B cell (primary cell): Measurements from ENCODE around the gene ANAPC4. TPM values are rescaled to one million over a fixed set of nuclear protein-coding genes. Genes with fewer than 3 reads are reported as not detected.

ENCODE experiments used
- ATAC-seq: fragments of 200-7000 bp; cut with Tn5 transposase; one replicate; pipeline ENCODE4 v1.10.0; 2021; ENCODE audit warnings: low read depth, mild to moderate bottlenecking, moderate number of reproducible peaks, moderate library complexity
- CTCF ChIA-PET: fragments of 350-600 bp; sonication (Branson Sonifier 250); formaldehyde crosslinking; loops from one replicate; lab custom pipeline; 2021; ENCODE audit warnings: antibody characterized with exemption, inconsistent platforms; lab: Charles Lee
- POLR2A ChIA-PET: fragments of 350-600 bp; sonication (Branson Sonifier 250); formaldehyde crosslinking; loops from one replicate; lab custom pipeline; 2021; ENCODE audit warnings: antibody characterized with exemption; lab: Charles Lee
- DNase-seq: peaks from one replicate; pipeline ENCODE4 v3.0.0; 2013
- H2AFZ ChIP-seq: 2 replicates; pipeline ENCODE4 v1.6.1; 2012; ENCODE audit warnings: mild to moderate bottlenecking, low read depth, low read length; ENCODE audit not compliant: insufficient read depth, poor library complexity, severe bottlenecking
- H3K27ac ChIP-seq, 2 donors: 1 replicate in 1 of 2; 2 replicates in 1 of 2; pipeline ENCODE4 v1.5.1; 2012 to 2013; ENCODE audit warnings: low read length in 2 of 2, mild to moderate bottlenecking in 2 of 2, moderate library complexity in 1 of 2
- H3K27me3 ChIP-seq, 4 experiments: fragments of 200-600 bp in 1 of 4; sonication (generic) in 1 of 4; replicated peaks in 1 of 4; 1 replicate in 2 of 4; 2 replicates in 2 of 4; pipeline versions ENCODE4 v1.6.1 to v1.7.0; 2013 to 2016; ENCODE audit warnings: low read length in 3 of 4, mild to moderate bottlenecking in 2 of 4, mixed read lengths in 1 of 4, moderate library complexity in 1 of 4; ENCODE audit not compliant: insufficient read depth in 4 of 4, control insufficient read depth in 3 of 4; ENCODE audit errors: control extremely low read depth in 1 of 4
- H3K36me3 ChIP-seq, 2 experiments: replicated peaks in 1 of 2; 1 replicate in 1 of 2; 2 replicates in 1 of 2; pipeline versions ENCODE4 v1.6.1 to v1.7.1; 2013; ENCODE audit warnings: low read length in 1 of 2; ENCODE audit not compliant: insufficient read depth in 2 of 2, control insufficient read depth in 1 of 2; ENCODE audit errors: control extremely low read depth in 1 of 2, extremely low read depth in 1 of 2
- H3K4me1 ChIP-seq, 2 donors: fragments of 200-600 bp in 1 of 2; sonication (generic) in 1 of 2; 1 replicate in 1 of 2; 2 replicates in 1 of 2; pipeline versions ENCODE4 v1.5.1 to v1.6.1; 2013 to 2017; ENCODE audit warnings: low read length in 2 of 2; ENCODE audit not compliant: control insufficient read depth in 2 of 2, insufficient read depth in 2 of 2
- H3K4me2 ChIP-seq: replicated peaks from 2 replicates; pipeline ENCODE3; 2012; ENCODE audit warnings: mild to moderate bottlenecking, low read depth, low read length; ENCODE audit not compliant: poor library complexity, severe bottlenecking
- H3K4me3 ChIP-seq, 5 experiments: fragments of 200-600 bp in 1 of 5; sonication (generic) in 1 of 5; 1 replicate in 3 of 5; 2 replicates in 2 of 5; pipeline versions ENCODE4 v1.5.1 to v1.7.0; 2011 to 2016; ENCODE audit warnings: low read length in 4 of 5, mild to moderate bottlenecking in 4 of 5, low read depth in 2 of 5, control low read depth in 1 of 5, moderate library complexity in 1 of 5; ENCODE audit not compliant: insufficient read depth in 1 of 5; ENCODE audit errors: control extremely low read depth in 1 of 5, extremely low read depth in 1 of 5
- H3K79me2 ChIP-seq: fragments of 200-600 bp; sonication (generic); one replicate; pipeline ENCODE4 v1.6.0; 2016; ENCODE audit warnings: low read length; ENCODE audit not compliant: control insufficient read depth, insufficient read depth
- H3K9ac ChIP-seq: fragments of 200-600 bp; sonication (generic); 2 replicates; pipeline ENCODE4 v1.6.1; 2017; ENCODE audit warnings: mild to moderate bottlenecking, low read length, moderate library complexity
- H3K9me3 ChIP-seq, 3 donors: one replicate each; pipeline versions ENCODE4 v1.6.1 to v1.7.1; 2013; ENCODE audit warnings: low read length in 2 of 3; ENCODE audit not compliant: control insufficient read depth in 2 of 3, insufficient read depth in 1 of 3; ENCODE audit errors: control extremely low read depth in 1 of 3
- H4K20me1 ChIP-seq: 2 replicates; pipeline ENCODE4 v1.6.0; 2012; ENCODE audit warnings: mild to moderate bottlenecking, low read length; ENCODE audit not compliant: insufficient read depth, control insufficient read depth, poor library complexity, severe bottlenecking
- H3K27ac Mint-ChIP-seq: one replicate; pipeline ENCODE4 v1.8.0; 2021; ENCODE audit warnings: mixed read lengths
- H3K27me3 Mint-ChIP-seq: one replicate; pipeline ENCODE4 v1.8.0; 2021; ENCODE audit warnings: mixed read lengths
- H3K4me1 Mint-ChIP-seq: one replicate; pipeline ENCODE4 v1.8.0; 2021; ENCODE audit warnings: mixed read lengths
- H3K4me3 Mint-ChIP-seq: one replicate; pipeline ENCODE4 v1.8.0; 2021; ENCODE audit warnings: mixed read lengths
- H3K9me3 Mint-ChIP-seq: one replicate; pipeline ENCODE4 v1.8.0; 2022; ENCODE audit warnings: mixed read lengths; ENCODE audit not compliant: insufficient read depth
- CTCF ChIP-seq: fragments of 200-600 bp; IDR thresholded peaks from one replicate; pipeline ENCODE4 v1.8.0; 2022; ENCODE audit warnings: antibody characterized with exemption, mild to moderate bottlenecking
- EZH2 ChIP-seq: IDR thresholded peaks from 2 replicates; pipeline ENCODE4 v1.6.1; 2012; ENCODE audit warnings: borderline replicate concordance, low read depth, mild to moderate bottlenecking, moderate library complexity, low read length; ENCODE audit not compliant: insufficient read depth, poor library complexity, severe bottlenecking
- WGBS: methylation state at CpG from one replicate; pipeline ENCODE4 v1.1.5; 2013; ENCODE audit warnings: missing lambda C conversion rate; ENCODE audit not compliant: insufficient coverage; 5-methylcytosine and 5-hydroxymethylcytosine counted together
- intact Hi-C: fragments of 100-400 bp; cut with micrococcal nuclease; formaldehyde crosslinking; loops from one replicate; pipeline ENCODE4 v1.10.0; 2022
- polyA plus RNA-seq: library from polyadenylated mRNA; depleted of rRNA; stranded (reverse); fragments of >200 nt; gene quantifications from 2 replicates; pipeline ENCODE4 v1.2.3, GENCODE V29; 2012
- total RNA-seq, 2 donors: library from RNA; stranded (reverse); fragments of 120-200 nt in 1 of 2; gene quantifications; 1 replicate in 1 of 2; 2 replicates in 1 of 2; pipeline versions ENCODE4 v1.2.3 to v1.2.4, GENCODE V29; 2013 to 2022

Gene ANAPC4
- total and polyA plus RNA-seq, 2 donors (not counting 1 experiment from before 2014, with no cell fraction given), result 18.4 to 52.6 TPM

- Histone ChIP-seq H3K36me3 (no peaks in the 10 kb centered on the region), H3K79me2 (no peaks in the 10 kb centered on the region), H3K4me1 (no peaks in the 10 kb centered on the region), H3K4me2 (no peak overlapping the region), H3K9ac (no peak overlapping the region), H4K20me1 (no peaks in the 10 kb centered on the region), H3K9me3 (peaks cover 0 to 3% (median 0%) of the 10 kb centered on the region in 3 donors), H3K27ac (no peak overlapping the region), H3K4me3 (no peak overlapping the region), H2AFZ (no peak overlapping the region), H3K27me3 (peaks cover 0 to 3% (median 1%) of the 10 kb centered on the region in 4 experiments)
- Mint-ChIP-seq H3K27ac (no peak overlapping the region), H3K4me1 (no peaks in the 10 kb centered on the region), H3K9me3 (no peaks in the 10 kb centered on the region), H3K4me3 (no peak overlapping the region), H3K27me3 (no peaks in the 10 kb centered on the region)
- DNase-seq (no peak), ATAC-seq (no peak)
- TF ChIP-seq EZH2 (no peak), CTCF (no peak)
- intact Hi-C loops, result no loop called here
- CTCF ChIA-PET, result no interaction called here
- POLR2A ChIA-PET, result no interaction called here
These were observed 60.9 kb downstream of the ANAPC4 start for GRCh38 chr4:25437926-25438325.

GRCh38 chr4:25439918-25440477 lies 62.9 kb downstream of the ANAPC4 start:
- intact Hi-C loops, result loop anchor here (2.0 kb wide), 2 partner anchors 329 to 971 kb away; no protein-coding TSS in a partner anchor

More at GRCh38 chr4:25439918-25440477, 62.9 kb downstream of the ANAPC4 start:
- H3K36me3 ChIP-seq, result no peaks in the 10 kb centered on the region
- H3K4me1 ChIP-seq, result no peaks in the 10 kb centered on the region
- TF ChIP-seq EZH2 (no peak), CTCF (peak; percentile 87)
- H3K27ac ChIP-seq, result no peak overlapping the region
- H3K79me2 ChIP-seq, result no peaks in the 10 kb centered on the region
- peaks cover 0 to 3% (median 1%) of the 10 kb centered on the region in 4 experiments for H3K27me3 ChIP-seq
- CTCF ChIA-PET, result interaction anchor here (0.6 to 1.4 kb wide), 4 partner anchors 24 to 971 kb away, joined by 4 read pairs; no protein-coding TSS in a partner anchor
- Mint-ChIP-seq H3K9me3 (no peaks in the 10 kb centered on the region), H3K27ac (no peak overlapping the region), H3K4me3 (no peak overlapping the region), H3K4me1 (no peaks in the 10 kb centered on the region), H3K27me3 (no peaks in the 10 kb centered on the region)
- peak; percentile 47 for ATAC-seq
- H3K4me3 ChIP-seq, result no peak overlapping the region
- peak; percentile 62 for DNase-seq
- H3K9me3 ChIP-seq, result peaks cover 0 to 3% (median 0%) of the 10 kb centered on the region in 3 donors
- no peaks in the 10 kb centered on the region for H4K20me1 ChIP-seq
- no peak overlapping the region for H3K9ac ChIP-seq
- POLR2A ChIA-PET, result no interaction called here
- WGBS, result 19% methylated on average over 1 of the region's 2 CpGs
- H3K4me2 ChIP-seq, result no peak overlapping the region
- H2AFZ ChIP-seq, result no peak overlapping the region
